ENCODE data around the gene HSPB6.

DNA sequence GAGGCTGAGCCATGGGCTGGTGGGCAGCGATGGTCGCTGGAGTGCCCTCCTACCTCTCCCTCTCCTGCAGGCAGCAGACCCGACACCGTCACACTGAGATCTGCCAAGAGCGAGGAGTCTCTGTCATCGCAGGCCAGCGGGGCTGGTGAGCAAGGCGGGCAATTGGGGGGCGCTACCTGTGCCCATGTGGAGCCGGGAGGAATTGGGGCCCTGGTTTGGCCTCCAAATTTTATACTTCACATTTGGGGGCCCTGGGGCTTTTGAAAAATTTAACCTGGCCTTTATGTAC, 28.5 kb upstream of the HSPB6 start:
- TF ChIP-seq, protein P1, sequence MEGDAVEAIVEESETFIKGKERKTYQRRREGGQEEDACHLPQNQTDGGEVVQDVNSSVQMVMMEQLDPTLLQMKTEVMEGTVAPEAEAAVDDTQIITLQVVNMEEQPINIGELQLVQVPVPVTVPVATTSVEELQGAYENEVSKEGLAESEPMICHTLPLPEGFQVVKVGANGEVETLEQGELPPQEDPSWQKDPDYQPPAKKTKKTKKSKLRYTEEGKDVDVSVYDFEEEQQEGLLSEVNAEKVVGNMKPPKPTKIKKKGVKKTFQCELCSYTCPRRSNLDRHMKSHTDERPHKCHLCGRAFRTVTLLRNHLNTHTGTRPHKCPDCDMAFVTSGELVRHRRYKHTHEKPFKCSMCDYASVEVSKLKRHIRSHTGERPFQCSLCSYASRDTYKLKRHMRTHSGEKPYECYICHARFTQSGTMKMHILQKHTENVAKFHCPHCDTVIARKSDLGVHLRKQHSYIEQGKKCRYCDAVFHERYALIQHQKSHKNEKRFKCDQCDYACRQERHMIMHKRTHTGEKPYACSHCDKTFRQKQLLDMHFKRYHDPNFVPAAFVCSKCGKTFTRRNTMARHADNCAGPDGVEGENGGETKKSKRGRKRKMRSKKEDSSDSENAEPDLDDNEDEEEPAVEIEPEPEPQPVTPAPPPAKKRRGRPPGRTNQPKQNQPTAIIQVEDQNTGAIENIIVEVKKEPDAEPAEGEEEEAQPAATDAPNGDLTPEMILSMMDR (IDR thresholded peaks at IDR 0.05; ENCODE audit: low read depth, low read length), result no peak
- TF ChIP-seq EZH2phosphoT487 (IDR thresholded peaks at IDR 0.05; ENCODE audit: low read depth), result no peak
